GM23248 (cell line): ENCODE data around the gene EML1.

Experiments used
- EZH2 ChIP-seq: fragments of 200-600 bp; sonication (generic); IDR thresholded peaks from 2 replicates; pipeline ENCODE4 v1.6.1; 2018; ENCODE audit warnings: antibody characterized with exemption, mild to moderate bottlenecking; ENCODE audit not compliant: insufficient read depth, poor library complexity, severe bottlenecking
- EZH2phosphoT487 ChIP-seq: fragments of 200-600 bp; sonication (generic); IDR thresholded peaks from 2 replicates; pipeline ENCODE4 v1.6.1; 2018; ENCODE audit warnings: antibody characterized with exemption, moderate library complexity, mild to moderate bottlenecking, low read depth; ENCODE audit not compliant: insufficient read depth

GRCh38 chr14:99797231-99797630 lies 4.0 kb downstream of the EML1 start:
- TF ChIP-seq EZH2 (no peak), EZH2phosphoT487 (no peak)
